IMR-90 (cell line): ENCODE measurements around the gene CHMP1B. TPM values are rescaled to one million over a fixed set of nuclear protein-coding genes. Genes with fewer than 3 reads are reported as not detected.

ENCODE experiments used
- ATAC-seq: fragments of 200-7000 bp; cut with Tn5 transposase; 2 replicates; pipeline ENCODE4 v1.9.1; 2020; ENCODE audit warnings: low read depth, mild to moderate bottlenecking, moderate library complexity
- BruUV-seq: library from RNA; stranded (reverse); fragments of 400-500 nt; replicated peaks from 2 replicates; lab custom pipeline; 2021; lab: Mats Ljungman, UMichigan
- CTCF ChIA-PET: fragments of 300-600 bp; formaldehyde crosslinking; extraction: SDS; loops from one replicate; lab custom pipeline; 2021; ENCODE audit warnings: antibody characterized with exemption; lab: Yijun Ruan, JAX
- POLR2A ChIA-PET: fragments of 300-600 bp; sonication (Branson Sonifier 250); formaldehyde crosslinking; loops from one replicate; lab custom pipeline; 2022; ENCODE audit warnings: antibody characterized with exemption; ENCODE audit not compliant: unreplicated experiment; lab: Charles Lee
- DNase-seq: peaks from one replicate; pipeline ENCODE4 v3.0.0; 2013
- H2AFZ ChIP-seq: replicated peaks from 2 replicates; pipeline ENCODE3; 2013; ENCODE audit warnings: low read length, mild to moderate bottlenecking; ENCODE audit not compliant: poor library complexity
- H2AK5ac ChIP-seq: 2 replicates; pipeline ENCODE4 v1.6.1; 2013; ENCODE audit warnings: low read depth, low read length, inconsistent platforms
- H2AK9ac ChIP-seq: replicated peaks from 2 replicates; pipeline ENCODE3; 2013; ENCODE audit warnings: mild to moderate bottlenecking, low read depth, low read length, moderate library complexity; ENCODE audit not compliant: poor library complexity
- H2BK120ac ChIP-seq: 2 replicates; pipeline ENCODE4 v1.6.1; 2013; ENCODE audit warnings: low read depth, low read length, inconsistent platforms
- H2BK15ac ChIP-seq: 3 replicates; pipeline ENCODE4 v1.6.1; 2013; ENCODE audit warnings: low read depth, low read length, inconsistent platforms
- H2BK20ac ChIP-seq: 2 replicates; pipeline ENCODE4 v1.6.1; 2013; ENCODE audit warnings: low read depth, mild to moderate bottlenecking, inconsistent platforms, low read length, moderate library complexity
- H2BK5ac ChIP-seq: 2 replicates; pipeline ENCODE4 v1.6.1; 2013; ENCODE audit warnings: mild to moderate bottlenecking, low read depth, low read length, inconsistent platforms; ENCODE audit not compliant: poor library complexity, severe bottlenecking
- H3K14ac ChIP-seq: replicated peaks from 2 replicates; pipeline ENCODE4 v1.6.1; 2013; ENCODE audit warnings: low read depth, low read length, inconsistent platforms
- H3K18ac ChIP-seq: 2 replicates; pipeline ENCODE4 v1.6.1; 2013; ENCODE audit warnings: low read depth, low read length, control low read depth
- H3K23ac ChIP-seq: 2 replicates; pipeline ENCODE4 v1.6.1; 2013; ENCODE audit warnings: low read depth, low read length, inconsistent platforms
- H3K27ac ChIP-seq: 2 replicates; pipeline ENCODE4 v1.5.1; 2013; ENCODE audit warnings: mild to moderate bottlenecking, control low read depth, low read length; ENCODE audit not compliant: insufficient read depth
- H3K27me3 ChIP-seq: 2 replicates; pipeline ENCODE4 v1.6.1; 2013; ENCODE audit warnings: low read length; ENCODE audit not compliant: control insufficient read depth, insufficient read depth
- H3K36me3 ChIP-seq: 2 replicates; pipeline ENCODE4 v1.6.1; 2013; ENCODE audit warnings: low read length, mixed read lengths; ENCODE audit not compliant: control insufficient read depth, insufficient read depth
- H3K4ac ChIP-seq: 2 replicates; pipeline ENCODE4 v1.6.1; 2013; ENCODE audit warnings: low read depth, low read length, inconsistent platforms
- H3K4me1 ChIP-seq: 2 replicates; pipeline ENCODE4 v1.6.1; 2013; ENCODE audit warnings: low read length, mixed read lengths; ENCODE audit not compliant: control insufficient read depth, insufficient read depth
- H3K4me2 ChIP-seq: 2 replicates; pipeline ENCODE4 v1.6.1; 2013; ENCODE audit warnings: low read depth, mild to moderate bottlenecking, control low read depth, low read length, moderate library complexity
- H3K4me3 ChIP-seq: 2 replicates; pipeline ENCODE4 v1.5.1; 2013; ENCODE audit warnings: low read depth, mild to moderate bottlenecking, control low read depth, low read length, moderate library complexity; ENCODE audit not compliant: insufficient read depth
- H3K56ac ChIP-seq: 2 replicates; pipeline ENCODE4 v1.6.1; 2013; ENCODE audit warnings: low read length, inconsistent platforms; ENCODE audit not compliant: insufficient read depth; ENCODE audit errors: extremely low read depth
- H3K79me1 ChIP-seq, 2 experiments: 2 replicates each; pipeline ENCODE4 v1.6.1; 2013; ENCODE audit warnings: low read length in 2 of 2, inconsistent platforms in 1 of 2, low read depth in 1 of 2
- H3K9ac ChIP-seq: 2 replicates; pipeline ENCODE4 v1.6.1; 2013; ENCODE audit warnings: low read depth, low read length, control low read depth
- H3K9me1 ChIP-seq: 2 replicates; pipeline ENCODE4 v1.6.1; 2013; ENCODE audit warnings: low read length, inconsistent platforms; ENCODE audit not compliant: insufficient read depth
- H3K9me3 ChIP-seq: 2 replicates; pipeline ENCODE4 v1.6.1; 2013; ENCODE audit warnings: low read length; ENCODE audit not compliant: control insufficient read depth, insufficient read depth
- H4K20me1 ChIP-seq: 2 replicates; pipeline ENCODE4 v1.6.1; 2013; ENCODE audit warnings: low read length, inconsistent platforms; ENCODE audit not compliant: insufficient read depth
- H4K5ac ChIP-seq: 2 replicates; pipeline ENCODE4 v1.6.1; 2013; ENCODE audit warnings: mild to moderate bottlenecking, low read depth, low read length, control low read depth
- H4K8ac ChIP-seq, 2 experiments: 2 replicates each; pipeline ENCODE4 v1.6.1; 2013; ENCODE audit warnings: low read depth in 2 of 2, low read length in 2 of 2, control low read depth in 1 of 2, inconsistent platforms in 1 of 2
- H4K91ac ChIP-seq: 2 replicates; pipeline ENCODE4 v1.6.1; 2013; ENCODE audit warnings: low read depth, low read length, inconsistent platforms; ENCODE audit not compliant: insufficient read depth
- MXI1 ChIP-seq: IDR thresholded peaks from 2 replicates; pipeline ENCODE4 v1.6.1; 2012; ENCODE audit warnings: low read depth, mild to moderate bottlenecking, low read length, moderate library complexity, borderline replicate concordance
- WGBS, 2 experiments: methylation state at CpG; one replicate each; pipeline versions ENCODE4 v1.1.5 to v1.1.7; 2013; ENCODE audit warnings: missing lambda C conversion rate in 2 of 2; ENCODE audit not compliant: insufficient read length in 1 of 2; ENCODE audit errors: extremely low coverage in 2 of 2; 5-methylcytosine and 5-hydroxymethylcytosine counted together
- dilution Hi-C: fragments of 300-500 bp; cut with HindIII; formaldehyde crosslinking; loops from one replicate; pipeline ENCODE4 v1.14.3; 2018; ENCODE audit warnings: low sequenced_read_pairs; ENCODE audit not compliant: unreplicated experiment
- in situ Hi-C: fragments of 300-500 bp; cut with MboI; formaldehyde crosslinking; loops from 3 replicates; pipeline ENCODE4 v1.14.3; 2019; ENCODE audit warnings: low sequenced_read_pairs, inconsistent platforms, mixed read lengths
- intact Hi-C: fragments of 100-400 bp; cut with micrococcal nuclease; formaldehyde crosslinking; loops from 2 replicates; pipeline ENCODE4 v1.10.0; 2022
- polyA plus RNA-seq, 3 experiments: library from polyadenylated mRNA; depleted of rRNA; stranded (reverse); fragments of >200 nt; gene quantifications; 2 replicates each; pipeline ENCODE4 v1.2.3, GENCODE V29; 2012; ENCODE audit warnings: low replicate concordance in 1 of 3
- total RNA-seq: library from RNA; depleted of rRNA; stranded (reverse); fragments of >200 nt; gene quantifications from 2 replicates; pipeline ENCODE4 v1.2.3, GENCODE V29; 2012

CHMP1B gene
- total and polyA plus RNA-seq, 2 of the 4 experiments (the other 2 are of a cell fraction): 21.1 to 39.4 TPM

GRCh38 chr18:11868230-11868629 lies 17.0 kb downstream of the CHMP1B start:
- no peaks in the 10 kb centered on the region for H3K36me3 ChIP-seq
- H2BK120ac ChIP-seq: no peak overlapping the region
- H3K56ac ChIP-seq: no peak overlapping the region
- H2BK5ac ChIP-seq: no peak overlapping the region
- no peak overlapping the region for H3K14ac ChIP-seq
- H3K23ac ChIP-seq: no peak overlapping the region
- H2AFZ ChIP-seq: no peak overlapping the region
- H3K27ac ChIP-seq: no peak overlapping the region
- no peak overlapping the region for H2AK9ac ChIP-seq
- no peaks in the 10 kb centered on the region for H3K27me3 ChIP-seq
- no peak for TF ChIP-seq MXI1
- no peaks in the 10 kb centered on the region for H3K79me1 ChIP-seq
- POLR2A ChIA-PET: no interaction called here
- CTCF ChIA-PET: no interaction called here
- no peak overlapping the region for H3K4me2 ChIP-seq
- no peaks in the 10 kb centered on the region for H3K9me3 ChIP-seq
- no peaks in the 10 kb centered on the region; the same call in 1 of the 2 replicates for H3K9me1 ChIP-seq
- ATAC-seq (no peak), DNase-seq (no peak)
- intact Hi-C loops: no loop called here
- H4K8ac ChIP-seq: no peak overlapping the region
- in situ Hi-C loops: no loop called here
- H3K4me3 ChIP-seq: no peak overlapping the region
- no peaks in the 10 kb centered on the region for H4K20me1 ChIP-seq
- BruUV-seq: no TSS peak
- H4K5ac ChIP-seq: no peak overlapping the region
- H2AK5ac ChIP-seq: no peak overlapping the region
- no peak overlapping the region for H4K91ac ChIP-seq
- H2BK15ac ChIP-seq: no peak overlapping the region
- H3K4me1 ChIP-seq: no peaks in the 10 kb centered on the region
- no peak overlapping the region for H3K9ac ChIP-seq
- H3K4ac ChIP-seq: no peak overlapping the region
- H3K18ac ChIP-seq: no peak overlapping the region
- no CpG with 5 or more reads among the region's 8 CpGs for WGBS, 2 experiments
- no peak overlapping the region for H2BK20ac ChIP-seq
- dilution Hi-C loops: no loop called here
